ENCODE data around the gene KIAA0040.

GRCh38 chr1:175216444-175216843, 23.9 kb upstream of the KIAA0040 start:
- TF ChIP-seq CTCF (IDR thresholded peaks at IDR 0.05) (no peak), ZFX (IDR thresholded peaks at IDR 0.05; ENCODE audit: borderline replicate concordance) (no peak)
